H9 (cell line): ENCODE results near the gene WIPI1. TPM values are rescaled to one million over a fixed set of nuclear protein-coding genes. Genes with fewer than 3 reads are reported as not detected.

Experiments used
- DNase-seq: peaks from one replicate; pipeline ENCODE4 v3.0.0-alpha.2; 2017
- H2AFZ ChIP-seq: one replicate; pipeline ENCODE4 v1.6.1; 2013; ENCODE audit warnings: mild to moderate bottlenecking, low read length, control low read depth, moderate library complexity
- H2AK5ac ChIP-seq: 2 replicates; pipeline ENCODE4 v1.6.1; 2013; ENCODE audit warnings: low read length, control low read depth, mixed read lengths; ENCODE audit not compliant: insufficient read length
- H2BK120ac ChIP-seq: one replicate; pipeline ENCODE4 v1.6.1; 2013; ENCODE audit warnings: low read depth, mild to moderate bottlenecking, low read length, control low read depth, inconsistent platforms; ENCODE audit not compliant: poor library complexity, severe bottlenecking
- H2BK12ac ChIP-seq: 2 replicates; pipeline ENCODE4 v1.6.1; 2013; ENCODE audit warnings: low read length, control low read depth, mixed read lengths, low read depth; ENCODE audit not compliant: insufficient read length
- H2BK15ac ChIP-seq: 2 replicates; pipeline ENCODE4 v1.6.1; 2013; ENCODE audit warnings: low read depth, low read length, control low read depth
- H2BK20ac ChIP-seq: one replicate; pipeline ENCODE4 v1.6.1; 2013; ENCODE audit warnings: low read depth, mild to moderate bottlenecking, low read length, control low read depth, inconsistent platforms; ENCODE audit not compliant: poor library complexity, severe bottlenecking
- H2BK5ac ChIP-seq: 2 replicates; pipeline ENCODE4 v1.6.1; 2013; ENCODE audit warnings: low read length, control low read depth, mixed read lengths; ENCODE audit not compliant: insufficient read length
- H3K14ac ChIP-seq: 2 replicates; pipeline ENCODE4 v1.6.1; 2013; ENCODE audit warnings: low read length, control low read depth; ENCODE audit not compliant: insufficient read depth
- H3K18ac ChIP-seq: 2 replicates; pipeline ENCODE4 v1.6.1; 2013; ENCODE audit warnings: low read depth, mild to moderate bottlenecking, mixed read lengths, low read length, control low read depth; ENCODE audit not compliant: insufficient read length
- H3K23ac ChIP-seq: 2 replicates; pipeline ENCODE4 v1.6.1; 2013; ENCODE audit warnings: low read length, control low read depth, mixed read lengths, low read depth; ENCODE audit not compliant: insufficient read length
- H3K23me2 ChIP-seq: 2 replicates; pipeline ENCODE4 v1.6.1; 2013; ENCODE audit warnings: low read depth, mild to moderate bottlenecking, mixed read lengths, low read length, control low read depth; ENCODE audit not compliant: insufficient read length, poor library complexity, severe bottlenecking
- H3K27ac ChIP-seq: 2 replicates; pipeline ENCODE4 v1.5.1; 2013; ENCODE audit warnings: low read length, control low read depth, mixed read lengths, low read depth; ENCODE audit not compliant: insufficient read length
- H3K27me3 ChIP-seq: 2 replicates; pipeline ENCODE4 v1.6.1; 2013; ENCODE audit warnings: low read length, control low read depth, inconsistent platforms; ENCODE audit not compliant: insufficient read depth
- H3K4ac ChIP-seq: 2 replicates; pipeline ENCODE4 v1.6.1; 2013; ENCODE audit warnings: low read depth, mild to moderate bottlenecking, control low read depth, inconsistent platforms, low read length, moderate library complexity
- H3K4me1 ChIP-seq: 2 replicates; pipeline ENCODE4 v1.6.1; 2013; ENCODE audit warnings: low read length, control low read depth, inconsistent platforms; ENCODE audit not compliant: insufficient read depth
- H3K4me2 ChIP-seq: 2 replicates; pipeline ENCODE4 v1.6.1; 2013; ENCODE audit warnings: low read length, control low read depth, mixed read lengths; ENCODE audit not compliant: insufficient read length, insufficient read depth
- H3K56ac ChIP-seq: 2 replicates; pipeline ENCODE4 v1.6.1; 2013; ENCODE audit warnings: low read depth, mild to moderate bottlenecking, mixed read lengths, low read length, control low read depth; ENCODE audit not compliant: insufficient read length
- H3K79me1 ChIP-seq: 2 replicates; pipeline ENCODE4 v1.6.1; 2013; ENCODE audit warnings: low read depth, mild to moderate bottlenecking, moderate library complexity, low read length, control low read depth, inconsistent platforms; ENCODE audit not compliant: insufficient read depth, poor library complexity, severe bottlenecking
- H3K79me2 ChIP-seq: 2 replicates; pipeline ENCODE4 v1.6.1; 2013; ENCODE audit warnings: low read length, control low read depth, inconsistent platforms; ENCODE audit not compliant: insufficient read depth
- H3K9ac ChIP-seq: 2 replicates; pipeline ENCODE4 v1.6.1; 2013; ENCODE audit warnings: low read length, control low read depth, mixed read lengths; ENCODE audit not compliant: insufficient read length; ENCODE audit errors: extremely low read depth
- H3K9me3 ChIP-seq: one replicate; pipeline ENCODE4 v1.6.1; 2013; ENCODE audit warnings: low read depth, low read length, inconsistent platforms; ENCODE audit not compliant: control insufficient read depth
- H3T11ph ChIP-seq: one replicate; pipeline ENCODE4 v1.6.1; 2013; ENCODE audit warnings: mild to moderate bottlenecking, low read length, control low read depth, inconsistent platforms
- H4K20me1 ChIP-seq: one replicate; pipeline ENCODE4 v1.6.1; 2013; ENCODE audit not compliant: control insufficient read depth, insufficient read length, insufficient read depth
- H4K5ac ChIP-seq: 2 replicates; pipeline ENCODE4 v1.6.1; 2013; ENCODE audit warnings: low read depth, mild to moderate bottlenecking, mixed read lengths, low read length, control low read depth; ENCODE audit not compliant: insufficient read length
- H4K8ac ChIP-seq: replicated peaks from 2 replicates; pipeline ENCODE4 v1.6.1; 2013; ENCODE audit warnings: low read length, control low read depth, mixed read lengths, low read depth; ENCODE audit not compliant: insufficient read length
- H4K91ac ChIP-seq: 2 replicates; pipeline ENCODE4 v1.6.1; 2013; ENCODE audit warnings: low read depth, mild to moderate bottlenecking, moderate library complexity, mixed read lengths, low read length, control low read depth; ENCODE audit not compliant: insufficient read length
- H3K27ac Mint-ChIP-seq, 3 experiments: 2 replicates in 2 of 3; 3 replicates in 1 of 3; pipeline ENCODE4 v1.8.0; 2020 to 2021; ENCODE audit warnings: mixed read lengths in 3 of 3, mild to moderate bottlenecking in 1 of 3, moderate library complexity in 1 of 3
- H3K27me3 Mint-ChIP-seq: 2 replicates; pipeline ENCODE4 v1.8.0; 2021; ENCODE audit warnings: low read depth, mild to moderate bottlenecking, moderate library complexity, mixed read lengths
- H3K36me3 Mint-ChIP-seq, 3 experiments: 2 replicates in 2 of 3; 3 replicates in 1 of 3; pipeline ENCODE4 v1.8.0; 2020 to 2021; ENCODE audit warnings: low read depth in 3 of 3, mixed read lengths in 3 of 3; ENCODE audit not compliant: insufficient read depth in 1 of 3
- H3K4me1 Mint-ChIP-seq, 2 experiments: 2 replicates each; pipeline ENCODE4 v1.8.0; 2020; ENCODE audit warnings: mixed read lengths in 2 of 2
- H3K4me3 Mint-ChIP-seq, 2 experiments: 2 replicates in 1 of 2; 3 replicates in 1 of 2; pipeline ENCODE4 v1.8.0; 2020 to 2021; ENCODE audit warnings: mild to moderate bottlenecking in 2 of 2, mixed read lengths in 2 of 2, moderate library complexity in 1 of 2
- H3K9me3 Mint-ChIP-seq, 2 experiments: 2 replicates in 1 of 2; 3 replicates in 1 of 2; pipeline ENCODE4 v1.8.0; 2020; ENCODE audit warnings: mild to moderate bottlenecking in 2 of 2, mixed read lengths in 2 of 2, moderate library complexity in 1 of 2
- CTCF ChIP-seq: fragments of 200-600 bp; sonication (generic); conservative IDR thresholded peaks from 3 replicates; pipeline ENCODE4 v1.8.0; 2021; ENCODE audit warnings: antibody characterized with exemption, mild to moderate bottlenecking
- WGBS: extraction: QIAGEN DNeasy Blood & Tissue Kit; methylation state at CpG from one replicate; pipeline ENCODE4 v1.1.7; 2013; ENCODE audit warnings: missing lambda C conversion rate, low lambda C conversion rate, mixed read lengths; ENCODE audit not compliant: insufficient read length; ENCODE audit errors: extremely low coverage; 5-methylcytosine and 5-hydroxymethylcytosine counted together
- total RNA-seq: library from RNA; stranded (reverse); gene quantifications from 2 replicates; pipeline ENCODE4 v1.2.1, GENCODE V29; 2021

WIPI1 gene
- total RNA-seq, 1 experiment from 2014 or later: 15.4 TPM

GRCh38 chr17:68460146-68460545 is 2.9 kb upstream of the WIPI1 start:
- peaks cover 35 to 37% of the 10 kb centered on the region in 2 experiments for H3K4me1 Mint-ChIP-seq

More at GRCh38 chr17:68460146-68460545, 2.9 kb upstream of the WIPI1 start:
- Histone ChIP-seq H3K14ac (no peak overlapping the region), H2BK15ac (no peak overlapping the region), H4K5ac (no peak overlapping the region), H3K23me2 (peaks cover 3% of the 10 kb centered on the region), H3K18ac (no peak overlapping the region), H3K27me3 (no peaks in the 10 kb centered on the region), H3K4me1 (peaks cover 9% of the 10 kb centered on the region; the same call in 1 of the 2 replicates), H3K4ac (no peak overlapping the region), H2BK20ac (no peak overlapping the region), H4K20me1 (no peaks in the 10 kb centered on the region), H3K23ac (no peak overlapping the region), H3K4me2 (no peak overlapping the region), H3K27ac (no peak overlapping the region), H4K8ac (no peak overlapping the region), H3K9me3 (no peaks in the 10 kb centered on the region), H2BK5ac (no peak overlapping the region), H3K79me1 (no peaks in the 10 kb centered on the region), H4K91ac (no peak overlapping the region), H2AK5ac (no peak overlapping the region), H3K79me2 (no peaks in the 10 kb centered on the region), H2BK12ac (no peak overlapping the region), H3T11ph (no peak overlapping the region), H2BK120ac (no peak overlapping the region), H2AFZ (no peak overlapping the region), H3K9ac (no peak overlapping the region), H3K56ac (no peak overlapping the region)
- no peak for DNase-seq
- no peak for TF ChIP-seq CTCF
- no peaks in the 10 kb centered on the region for H3K36me3 Mint-ChIP-seq
- H3K27ac Mint-ChIP-seq: no peak overlapping the region
- no CpG with 5 or more reads among the region's 2 CpGs for WGBS
- no peak overlapping the region for H3K4me3 Mint-ChIP-seq
- H3K9me3 Mint-ChIP-seq: no peaks in the 10 kb centered on the region
- peaks cover 3% of the 10 kb centered on the region; the same call in 1 of the 2 replicates for H3K27me3 Mint-ChIP-seq
